H9 (cell line): ENCODE measurements around the gene CHD6. TPM values are rescaled to one million over a fixed set of nuclear protein-coding genes. Genes with fewer than 3 reads are reported as not detected.
A peak's percentile ranks its signal among the peaks of the same experiment; 100 is the strongest.

ENCODE experiments used
- DNase-seq: peaks from one replicate; pipeline ENCODE4 v3.0.0-alpha.2; 2017
- H2AFZ ChIP-seq: one replicate; pipeline ENCODE4 v1.6.1; 2013; ENCODE audit warnings: mild to moderate bottlenecking, low read length, control low read depth, moderate library complexity
- H2AK5ac ChIP-seq: 2 replicates; pipeline ENCODE4 v1.6.1; 2013; ENCODE audit warnings: low read length, control low read depth, mixed read lengths; ENCODE audit not compliant: insufficient read length
- H2BK120ac ChIP-seq: one replicate; pipeline ENCODE4 v1.6.1; 2013; ENCODE audit warnings: low read depth, mild to moderate bottlenecking, low read length, control low read depth, inconsistent platforms; ENCODE audit not compliant: poor library complexity, severe bottlenecking
- H2BK12ac ChIP-seq: 2 replicates; pipeline ENCODE4 v1.6.1; 2013; ENCODE audit warnings: low read length, control low read depth, mixed read lengths, low read depth; ENCODE audit not compliant: insufficient read length
- H2BK15ac ChIP-seq: 2 replicates; pipeline ENCODE4 v1.6.1; 2013; ENCODE audit warnings: low read depth, low read length, control low read depth
- H2BK20ac ChIP-seq: one replicate; pipeline ENCODE4 v1.6.1; 2013; ENCODE audit warnings: low read depth, mild to moderate bottlenecking, low read length, control low read depth, inconsistent platforms; ENCODE audit not compliant: poor library complexity, severe bottlenecking
- H2BK5ac ChIP-seq: 2 replicates; pipeline ENCODE4 v1.6.1; 2013; ENCODE audit warnings: low read length, control low read depth, mixed read lengths; ENCODE audit not compliant: insufficient read length
- H3K14ac ChIP-seq: 2 replicates; pipeline ENCODE4 v1.6.1; 2013; ENCODE audit warnings: low read length, control low read depth; ENCODE audit not compliant: insufficient read depth
- H3K18ac ChIP-seq: 2 replicates; pipeline ENCODE4 v1.6.1; 2013; ENCODE audit warnings: low read depth, mild to moderate bottlenecking, mixed read lengths, low read length, control low read depth; ENCODE audit not compliant: insufficient read length
- H3K23ac ChIP-seq: 2 replicates; pipeline ENCODE4 v1.6.1; 2013; ENCODE audit warnings: low read length, control low read depth, mixed read lengths, low read depth; ENCODE audit not compliant: insufficient read length
- H3K23me2 ChIP-seq: 2 replicates; pipeline ENCODE4 v1.6.1; 2013; ENCODE audit warnings: low read depth, mild to moderate bottlenecking, mixed read lengths, low read length, control low read depth; ENCODE audit not compliant: insufficient read length, poor library complexity, severe bottlenecking
- H3K27ac ChIP-seq: 2 replicates; pipeline ENCODE4 v1.5.1; 2013; ENCODE audit warnings: low read length, control low read depth, mixed read lengths, low read depth; ENCODE audit not compliant: insufficient read length
- H3K27me3 ChIP-seq: 2 replicates; pipeline ENCODE4 v1.6.1; 2013; ENCODE audit warnings: low read length, control low read depth, inconsistent platforms; ENCODE audit not compliant: insufficient read depth
- H3K4ac ChIP-seq: 2 replicates; pipeline ENCODE4 v1.6.1; 2013; ENCODE audit warnings: low read depth, mild to moderate bottlenecking, control low read depth, inconsistent platforms, low read length, moderate library complexity
- H3K4me1 ChIP-seq: 2 replicates; pipeline ENCODE4 v1.6.1; 2013; ENCODE audit warnings: low read length, control low read depth, inconsistent platforms; ENCODE audit not compliant: insufficient read depth
- H3K4me2 ChIP-seq: 2 replicates; pipeline ENCODE4 v1.6.1; 2013; ENCODE audit warnings: low read length, control low read depth, mixed read lengths; ENCODE audit not compliant: insufficient read length, insufficient read depth
- H3K56ac ChIP-seq: 2 replicates; pipeline ENCODE4 v1.6.1; 2013; ENCODE audit warnings: low read depth, mild to moderate bottlenecking, mixed read lengths, low read length, control low read depth; ENCODE audit not compliant: insufficient read length
- H3K79me1 ChIP-seq: 2 replicates; pipeline ENCODE4 v1.6.1; 2013; ENCODE audit warnings: low read depth, mild to moderate bottlenecking, moderate library complexity, low read length, control low read depth, inconsistent platforms; ENCODE audit not compliant: insufficient read depth, poor library complexity, severe bottlenecking
- H3K79me2 ChIP-seq: 2 replicates; pipeline ENCODE4 v1.6.1; 2013; ENCODE audit warnings: low read length, control low read depth, inconsistent platforms; ENCODE audit not compliant: insufficient read depth
- H3K9ac ChIP-seq: 2 replicates; pipeline ENCODE4 v1.6.1; 2013; ENCODE audit warnings: low read length, control low read depth, mixed read lengths; ENCODE audit not compliant: insufficient read length; ENCODE audit errors: extremely low read depth
- H3K9me3 ChIP-seq: one replicate; pipeline ENCODE4 v1.6.1; 2013; ENCODE audit warnings: low read depth, low read length, inconsistent platforms; ENCODE audit not compliant: control insufficient read depth
- H3T11ph ChIP-seq: one replicate; pipeline ENCODE4 v1.6.1; 2013; ENCODE audit warnings: mild to moderate bottlenecking, low read length, control low read depth, inconsistent platforms
- H4K20me1 ChIP-seq: one replicate; pipeline ENCODE4 v1.6.1; 2013; ENCODE audit not compliant: control insufficient read depth, insufficient read length, insufficient read depth
- H4K5ac ChIP-seq: 2 replicates; pipeline ENCODE4 v1.6.1; 2013; ENCODE audit warnings: low read depth, mild to moderate bottlenecking, mixed read lengths, low read length, control low read depth; ENCODE audit not compliant: insufficient read length
- H4K8ac ChIP-seq: replicated peaks from 2 replicates; pipeline ENCODE4 v1.6.1; 2013; ENCODE audit warnings: low read length, control low read depth, mixed read lengths, low read depth; ENCODE audit not compliant: insufficient read length
- H4K91ac ChIP-seq: 2 replicates; pipeline ENCODE4 v1.6.1; 2013; ENCODE audit warnings: low read depth, mild to moderate bottlenecking, moderate library complexity, mixed read lengths, low read length, control low read depth; ENCODE audit not compliant: insufficient read length
- H3K27ac Mint-ChIP-seq, 3 experiments: 2 replicates in 2 of 3; 3 replicates in 1 of 3; pipeline ENCODE4 v1.8.0; 2020 to 2021; ENCODE audit warnings: mixed read lengths in 3 of 3, mild to moderate bottlenecking in 1 of 3, moderate library complexity in 1 of 3
- H3K27me3 Mint-ChIP-seq: 2 replicates; pipeline ENCODE4 v1.8.0; 2021; ENCODE audit warnings: low read depth, mild to moderate bottlenecking, moderate library complexity, mixed read lengths
- H3K36me3 Mint-ChIP-seq, 3 experiments: 2 replicates in 2 of 3; 3 replicates in 1 of 3; pipeline ENCODE4 v1.8.0; 2020 to 2021; ENCODE audit warnings: low read depth in 3 of 3, mixed read lengths in 3 of 3; ENCODE audit not compliant: insufficient read depth in 1 of 3
- H3K4me1 Mint-ChIP-seq, 2 experiments: 2 replicates each; pipeline ENCODE4 v1.8.0; 2020; ENCODE audit warnings: mixed read lengths in 2 of 2
- H3K4me3 Mint-ChIP-seq, 2 experiments: 2 replicates in 1 of 2; 3 replicates in 1 of 2; pipeline ENCODE4 v1.8.0; 2020 to 2021; ENCODE audit warnings: mild to moderate bottlenecking in 2 of 2, mixed read lengths in 2 of 2, moderate library complexity in 1 of 2
- H3K9me3 Mint-ChIP-seq, 2 experiments: 2 replicates in 1 of 2; 3 replicates in 1 of 2; pipeline ENCODE4 v1.8.0; 2020; ENCODE audit warnings: mild to moderate bottlenecking in 2 of 2, mixed read lengths in 2 of 2, moderate library complexity in 1 of 2
- CTCF ChIP-seq: fragments of 200-600 bp; sonication (generic); conservative IDR thresholded peaks from 3 replicates; pipeline ENCODE4 v1.8.0; 2021; ENCODE audit warnings: antibody characterized with exemption, mild to moderate bottlenecking
- WGBS: extraction: QIAGEN DNeasy Blood & Tissue Kit; methylation state at CpG from one replicate; pipeline ENCODE4 v1.1.7; 2013; ENCODE audit warnings: missing lambda C conversion rate, low lambda C conversion rate, mixed read lengths; ENCODE audit not compliant: insufficient read length; ENCODE audit errors: extremely low coverage; 5-methylcytosine and 5-hydroxymethylcytosine counted together
- total RNA-seq: library from RNA; stranded (reverse); gene quantifications from 2 replicates; pipeline ENCODE4 v1.2.1, GENCODE V29; 2021

The CHD6 gene
- total RNA-seq, 1 experiment from 2014 or later = 51.5 TPM

- no peak overlapping the region for H4K91ac ChIP-seq
- H3K4me3 Mint-ChIP-seq = no peak overlapping the region
- no peak overlapping the region for H3T11ph ChIP-seq
- peaks cover 7% of the 10 kb centered on the region for H3K79me1 ChIP-seq
- no peaks in the 10 kb centered on the region for H3K9me3 ChIP-seq
- H2AK5ac ChIP-seq = no peak overlapping the region
- no peaks in the 10 kb centered on the region for H4K20me1 ChIP-seq
- H2BK15ac ChIP-seq = no peak overlapping the region
- H3K9me3 Mint-ChIP-seq = no peaks in the 10 kb centered on the region; a peak in 1 of 5 replicates
- H3K18ac ChIP-seq = no peak overlapping the region
- H3K27ac Mint-ChIP-seq = peak overlapping the region in 1 of 3 experiments; percentile 46; a peak in 1 of 7 replicates
- peaks cover 0 to 6% (median 2%) of the 10 kb centered on the region in 3 experiments; a peak in 3 of 7 replicates for H3K36me3 Mint-ChIP-seq
- no peak overlapping the region for H3K27ac ChIP-seq
- no peak overlapping the region for H2BK120ac ChIP-seq
- no peaks in the 10 kb centered on the region for H3K23me2 ChIP-seq
- H3K56ac ChIP-seq = no peak overlapping the region
- no peak overlapping the region for H3K4me2 ChIP-seq
- H3K4ac ChIP-seq = no peak overlapping the region
- no peak for TF ChIP-seq CTCF
- H3K4me1 Mint-ChIP-seq = peaks cover 12 to 22% of the 10 kb centered on the region in 2 experiments
- H4K5ac ChIP-seq = no peak overlapping the region
- H4K8ac ChIP-seq = no peak overlapping the region
- no peak for DNase-seq
- H3K4me1 ChIP-seq = peaks cover 3% of the 10 kb centered on the region; the same call in 1 of the 2 replicates
- H3K27me3 Mint-ChIP-seq = no peaks in the 10 kb centered on the region
- H3K9ac ChIP-seq = no peak overlapping the region
- H3K27me3 ChIP-seq = no peaks in the 10 kb centered on the region
- peaks cover 34% of the 10 kb centered on the region for H3K79me2 ChIP-seq
- H3K23ac ChIP-seq = no peak overlapping the region
- H2BK5ac ChIP-seq = peak overlapping the region; percentile 20
- no CpG with 5 or more reads among the region's 3 CpGs for WGBS
- H3K14ac ChIP-seq = no peak overlapping the region
- H2BK12ac ChIP-seq = no peak overlapping the region
- H2AFZ ChIP-seq = no peak overlapping the region
- no peak overlapping the region for H2BK20ac ChIP-seq
Observed at GRCh38 chr20:41566896-41567527, 51.2 kb downstream of the CHD6 start.
